Coronary artery (tissue), 2 donors: Measurements from ENCODE around the gene TMA16.

Experiments used
- DNase-seq: peaks from one replicate; pipeline ENCODE4 v3.0.0-alpha.2; 2017; ENCODE audit warnings: low spot score
- H3K27ac ChIP-seq, 2 donors: fragments of 200-600 bp; sonication (generic); one replicate each; pipeline ENCODE4 v1.5.1; 2016 to 2019
- H3K4me3 ChIP-seq: fragments of 200-600 bp; sonication (generic); 2 replicates; pipeline ENCODE4 v1.5.1; 2016; ENCODE audit warnings: mild to moderate bottlenecking, moderate library complexity
- TF ChIP-seq, protein P1 (sequence below): fragments of 200-600 bp; sonication (generic); IDR thresholded peaks from one replicate; pipeline ENCODE4 v1.5.1; 2019; ENCODE audit warnings: antibody characterized with exemption

The TMA16 gene

DNA sequence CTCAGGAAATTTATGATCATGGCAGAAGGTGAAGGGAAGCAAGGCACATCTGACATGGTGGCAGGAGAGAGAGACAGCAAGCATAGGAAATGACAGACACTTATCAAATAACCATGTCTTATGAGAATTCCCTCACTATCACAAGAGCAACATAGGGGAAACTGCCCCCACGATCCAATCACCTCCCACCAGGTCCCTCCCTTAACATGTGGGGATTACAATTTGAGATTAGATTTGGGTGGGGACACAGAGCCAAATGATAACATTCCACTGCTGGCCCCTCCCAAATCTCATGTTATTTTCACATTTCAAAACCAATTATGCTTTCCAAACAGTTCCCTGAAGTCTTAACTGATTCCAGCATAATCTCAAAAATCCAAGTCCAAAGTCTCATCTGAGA is 8.2 kb upstream of the TMA16 start:
- no peak overlapping the region for H3K4me3 ChIP-seq
- no peak for DNase-seq
- TF ChIP-seq, protein P1, sequence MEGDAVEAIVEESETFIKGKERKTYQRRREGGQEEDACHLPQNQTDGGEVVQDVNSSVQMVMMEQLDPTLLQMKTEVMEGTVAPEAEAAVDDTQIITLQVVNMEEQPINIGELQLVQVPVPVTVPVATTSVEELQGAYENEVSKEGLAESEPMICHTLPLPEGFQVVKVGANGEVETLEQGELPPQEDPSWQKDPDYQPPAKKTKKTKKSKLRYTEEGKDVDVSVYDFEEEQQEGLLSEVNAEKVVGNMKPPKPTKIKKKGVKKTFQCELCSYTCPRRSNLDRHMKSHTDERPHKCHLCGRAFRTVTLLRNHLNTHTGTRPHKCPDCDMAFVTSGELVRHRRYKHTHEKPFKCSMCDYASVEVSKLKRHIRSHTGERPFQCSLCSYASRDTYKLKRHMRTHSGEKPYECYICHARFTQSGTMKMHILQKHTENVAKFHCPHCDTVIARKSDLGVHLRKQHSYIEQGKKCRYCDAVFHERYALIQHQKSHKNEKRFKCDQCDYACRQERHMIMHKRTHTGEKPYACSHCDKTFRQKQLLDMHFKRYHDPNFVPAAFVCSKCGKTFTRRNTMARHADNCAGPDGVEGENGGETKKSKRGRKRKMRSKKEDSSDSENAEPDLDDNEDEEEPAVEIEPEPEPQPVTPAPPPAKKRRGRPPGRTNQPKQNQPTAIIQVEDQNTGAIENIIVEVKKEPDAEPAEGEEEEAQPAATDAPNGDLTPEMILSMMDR = no peak
- no peak overlapping the region for H3K27ac ChIP-seq

DNA sequence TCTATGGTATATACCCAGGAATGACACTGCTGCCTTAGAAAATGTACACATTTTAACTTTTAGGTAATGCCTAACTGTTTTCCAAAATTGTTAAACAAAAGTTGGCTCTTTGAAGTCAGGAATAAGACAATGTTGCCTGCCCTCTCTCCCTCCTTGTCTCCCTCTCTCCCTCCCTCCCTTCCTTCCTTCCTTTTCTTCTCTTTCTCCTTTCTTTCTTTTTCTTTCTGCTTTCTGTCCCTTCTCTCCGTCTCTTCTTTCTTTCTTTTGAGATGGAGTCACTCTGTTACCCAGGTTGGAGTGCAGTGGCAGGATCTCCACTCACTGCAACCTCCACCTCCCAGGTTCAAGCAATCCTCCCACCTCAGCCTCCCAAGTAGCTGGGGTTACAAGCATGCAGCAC is 4.6 kb upstream of the TMA16 start:
- Histone ChIP-seq H3K27ac (no peak overlapping the region), H3K4me3 (no peak overlapping the region)
- DNase-seq = no peak
- TF ChIP-seq, protein P1 = no peak

DNA sequence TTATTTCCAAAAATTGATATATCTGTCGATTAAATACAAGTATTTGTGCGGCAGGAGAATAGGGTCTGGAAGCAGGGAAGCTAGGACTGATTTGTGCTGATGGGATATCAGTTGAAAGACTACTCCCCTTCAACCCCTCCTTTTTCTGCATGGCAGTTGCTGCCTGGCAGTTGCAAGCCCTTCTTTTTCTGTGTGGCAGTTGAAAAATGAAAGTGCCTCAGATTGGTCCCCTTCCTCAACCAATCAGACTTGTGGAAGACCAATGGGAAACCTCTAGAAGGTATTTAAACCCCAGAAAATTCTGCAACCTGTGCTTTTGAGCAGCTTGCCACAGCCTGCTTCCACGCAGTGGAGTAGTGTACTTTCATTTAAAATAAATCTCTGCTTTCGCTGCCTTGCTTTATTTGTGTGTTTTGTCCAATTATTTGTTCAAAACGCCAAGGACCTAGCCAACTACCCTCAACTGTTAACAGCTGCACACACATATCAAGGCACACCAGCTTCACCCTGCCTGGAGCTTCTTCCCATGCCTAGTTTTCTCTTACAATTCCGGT is 1.5 kb upstream of the TMA16 start:
- DNase-seq = no peak
- Histone ChIP-seq H3K27ac (no peak overlapping the region), H3K4me3 (no peak overlapping the region)
- TF ChIP-seq, protein P1 = no peak

DNA sequence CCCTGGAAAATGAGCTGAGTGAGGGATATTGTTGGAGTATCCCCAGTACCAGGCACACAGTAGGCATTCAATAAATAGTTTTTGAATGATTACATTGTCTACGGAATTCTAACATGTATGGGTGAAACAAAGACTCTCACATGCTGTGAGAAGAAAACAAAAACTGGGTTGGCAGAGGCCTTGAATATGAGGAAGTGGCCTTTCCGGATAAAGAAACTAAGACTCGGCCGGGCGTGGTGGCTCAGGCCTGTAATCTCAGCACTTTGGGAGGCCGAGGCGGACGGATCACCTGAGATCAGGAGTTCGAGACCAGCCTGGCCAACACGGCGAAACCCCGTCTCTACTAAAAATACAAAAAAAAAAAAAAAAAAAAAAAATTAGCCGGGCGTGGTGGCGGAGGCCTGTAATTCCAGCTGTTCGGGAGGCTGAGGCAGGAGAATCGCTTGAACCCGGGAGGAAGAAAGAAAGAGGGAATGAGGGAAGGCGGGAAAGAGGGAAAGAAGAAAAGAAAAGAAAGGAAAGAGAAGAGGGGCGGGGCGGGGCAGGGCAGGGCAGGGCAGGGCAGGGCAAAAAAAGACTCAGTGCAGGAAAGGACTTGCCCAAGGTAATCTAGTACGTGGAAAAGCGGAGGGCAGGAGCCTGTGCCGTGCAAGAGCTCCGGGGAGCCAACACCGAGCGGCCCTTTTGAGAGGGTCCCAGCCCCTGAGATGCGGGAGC is 689 bp upstream of the TMA16 start:
- H3K27ac ChIP-seq = peak overlapping the region; percentile 73 to 84
- H3K4me3 ChIP-seq = peak overlapping the region; percentile 84
- TF ChIP-seq, protein P1 = no peak
- DNase-seq = no peak

DNA sequence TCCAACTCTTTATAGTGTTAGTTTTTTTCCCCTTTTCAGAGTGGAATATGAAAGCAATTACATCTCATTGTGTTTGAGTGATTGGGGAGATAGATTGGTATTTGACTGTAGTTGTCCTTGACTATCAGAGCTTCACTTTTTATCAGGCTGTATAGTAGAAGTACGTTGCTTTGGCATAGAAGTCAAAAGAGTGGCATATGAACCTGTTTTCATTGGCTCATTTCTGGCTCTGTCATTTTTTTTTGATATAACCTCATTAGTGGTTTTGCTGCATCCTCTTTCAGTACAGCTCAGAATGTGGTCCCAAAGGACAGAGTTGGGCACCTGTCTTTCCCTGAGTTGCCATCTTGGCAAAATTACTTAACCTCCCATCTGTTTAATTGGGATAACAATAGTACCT is 1.4 kb downstream of the TMA16 start:
- TF ChIP-seq, protein P1 = no peak
- peak overlapping the region; percentile 84 for H3K4me3 ChIP-seq
- no peak overlapping the region for H3K27ac ChIP-seq
- DNase-seq = no peak

DNA sequence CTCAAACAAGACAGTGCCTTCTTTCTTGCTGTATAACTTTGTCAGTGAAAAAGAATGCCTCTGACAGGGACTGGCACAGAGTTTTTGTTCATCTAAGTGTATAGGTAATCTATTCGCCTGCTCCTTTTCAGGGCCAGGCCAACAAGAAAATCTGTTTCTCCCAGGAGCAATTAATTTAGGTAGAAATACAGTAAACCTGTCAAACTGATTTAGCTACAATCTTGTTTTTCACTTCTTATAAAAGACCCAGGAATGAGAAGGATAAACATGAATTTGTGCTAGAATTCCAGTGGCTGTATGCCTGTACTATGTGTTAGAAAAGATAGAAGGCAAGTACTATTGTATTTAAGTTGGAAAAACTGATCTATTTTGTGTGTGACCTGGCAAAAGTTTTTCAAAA is 6.1 kb downstream of the TMA16 start:
- Histone ChIP-seq H3K27ac (no peak overlapping the region), H3K4me3 (no peak overlapping the region)
- TF ChIP-seq, protein P1 = no peak
- DNase-seq = no peak

DNA sequence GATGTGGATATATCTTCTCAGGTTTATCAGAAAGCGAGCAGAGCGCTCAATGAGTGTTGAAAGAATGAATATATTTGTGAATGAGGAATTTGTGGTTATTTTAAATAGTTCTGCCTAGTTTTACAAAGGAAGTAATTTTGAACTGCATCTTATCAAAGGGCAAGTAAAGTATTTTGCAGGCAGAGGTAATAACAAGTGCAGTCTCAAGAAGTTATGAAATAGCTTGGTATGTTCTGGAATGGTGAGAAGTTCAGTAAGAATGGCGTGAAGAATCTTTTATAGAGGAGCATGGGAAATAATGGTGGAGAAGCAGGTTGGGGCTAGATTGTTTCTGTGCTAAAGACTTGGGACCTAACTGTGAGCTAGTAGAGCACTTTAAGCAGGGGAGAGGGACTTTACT is 10.9 kb downstream of the TMA16 start:
- no peak for DNase-seq
- Histone ChIP-seq H3K4me3 (no peak overlapping the region), H3K27ac (no peak overlapping the region)
- TF ChIP-seq, protein P1 = no peak
